PC-3 (cell line): ENCODE results near the gene GPA33.

ENCODE experiments used
- EZH2 ChIP-seq: fragments of 300-600 bp; sonication (generic); IDR thresholded peaks from one replicate; pipeline ENCODE4 v1.6.1; 2017; ENCODE audit warnings: antibody characterized with exemption, mild to moderate bottlenecking, low read length; ENCODE audit not compliant: unreplicated experiment
- TF ChIP-seq, protein P1 (sequence below): fragments of 300-600 bp; sonication (generic); conservative IDR thresholded peaks from 2 replicates; pipeline ENCODE4 v1.5.1; 2017; ENCODE audit warnings: antibody characterized with exemption, low read depth, mild to moderate bottlenecking, low read length

DNA sequence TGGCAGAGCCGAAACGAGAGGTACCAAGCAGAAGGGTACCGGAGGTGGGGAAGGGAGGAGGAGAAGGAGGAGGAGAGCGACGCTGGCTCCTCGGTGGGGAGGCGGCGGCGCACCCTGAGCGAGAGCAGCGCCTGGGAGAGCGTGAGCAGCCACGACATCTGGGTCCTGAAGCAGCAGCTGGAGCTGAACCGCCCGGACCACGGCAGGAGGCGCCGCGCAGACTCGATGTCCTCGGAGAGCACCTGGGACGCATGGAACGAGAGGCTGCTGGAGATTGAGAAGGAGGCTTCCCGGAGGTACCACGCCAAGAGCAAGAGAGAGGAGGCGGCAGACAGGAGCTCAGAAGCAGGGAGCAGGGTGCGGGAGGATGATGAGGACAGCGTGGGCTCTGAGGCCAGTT is 36.1 kb upstream of the GPA33 start:
- TF ChIP-seq, protein P1, sequence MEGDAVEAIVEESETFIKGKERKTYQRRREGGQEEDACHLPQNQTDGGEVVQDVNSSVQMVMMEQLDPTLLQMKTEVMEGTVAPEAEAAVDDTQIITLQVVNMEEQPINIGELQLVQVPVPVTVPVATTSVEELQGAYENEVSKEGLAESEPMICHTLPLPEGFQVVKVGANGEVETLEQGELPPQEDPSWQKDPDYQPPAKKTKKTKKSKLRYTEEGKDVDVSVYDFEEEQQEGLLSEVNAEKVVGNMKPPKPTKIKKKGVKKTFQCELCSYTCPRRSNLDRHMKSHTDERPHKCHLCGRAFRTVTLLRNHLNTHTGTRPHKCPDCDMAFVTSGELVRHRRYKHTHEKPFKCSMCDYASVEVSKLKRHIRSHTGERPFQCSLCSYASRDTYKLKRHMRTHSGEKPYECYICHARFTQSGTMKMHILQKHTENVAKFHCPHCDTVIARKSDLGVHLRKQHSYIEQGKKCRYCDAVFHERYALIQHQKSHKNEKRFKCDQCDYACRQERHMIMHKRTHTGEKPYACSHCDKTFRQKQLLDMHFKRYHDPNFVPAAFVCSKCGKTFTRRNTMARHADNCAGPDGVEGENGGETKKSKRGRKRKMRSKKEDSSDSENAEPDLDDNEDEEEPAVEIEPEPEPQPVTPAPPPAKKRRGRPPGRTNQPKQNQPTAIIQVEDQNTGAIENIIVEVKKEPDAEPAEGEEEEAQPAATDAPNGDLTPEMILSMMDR, result no peak
- TF ChIP-seq EZH2, result no peak
